Sigmoid colon (tissue), 4 donors: ENCODE measurements around the gene PEAK1.

Experiments
- POLR2AphosphoS5 ChIP-seq, 4 donors: sonication (generic); formaldehyde crosslinking; IDR thresholded peaks; one replicate each; pipeline ENCODE4 v1.6.1; 2017; ENCODE audit warnings: antibody characterized with exemption in 4 of 4
- TF ChIP-seq, protein P1 (sequence below), 4 experiments: fragments of 450-650 bp in 3 of 4; fragments of 200-600 bp in 1 of 4; IDR thresholded peaks; one replicate each; pipeline ENCODE4 v1.5.1; 2016 to 2019; ENCODE audit warnings: antibody characterized with exemption in 4 of 4, mild to moderate bottlenecking in 3 of 4, moderate library complexity in 2 of 4

DNA sequence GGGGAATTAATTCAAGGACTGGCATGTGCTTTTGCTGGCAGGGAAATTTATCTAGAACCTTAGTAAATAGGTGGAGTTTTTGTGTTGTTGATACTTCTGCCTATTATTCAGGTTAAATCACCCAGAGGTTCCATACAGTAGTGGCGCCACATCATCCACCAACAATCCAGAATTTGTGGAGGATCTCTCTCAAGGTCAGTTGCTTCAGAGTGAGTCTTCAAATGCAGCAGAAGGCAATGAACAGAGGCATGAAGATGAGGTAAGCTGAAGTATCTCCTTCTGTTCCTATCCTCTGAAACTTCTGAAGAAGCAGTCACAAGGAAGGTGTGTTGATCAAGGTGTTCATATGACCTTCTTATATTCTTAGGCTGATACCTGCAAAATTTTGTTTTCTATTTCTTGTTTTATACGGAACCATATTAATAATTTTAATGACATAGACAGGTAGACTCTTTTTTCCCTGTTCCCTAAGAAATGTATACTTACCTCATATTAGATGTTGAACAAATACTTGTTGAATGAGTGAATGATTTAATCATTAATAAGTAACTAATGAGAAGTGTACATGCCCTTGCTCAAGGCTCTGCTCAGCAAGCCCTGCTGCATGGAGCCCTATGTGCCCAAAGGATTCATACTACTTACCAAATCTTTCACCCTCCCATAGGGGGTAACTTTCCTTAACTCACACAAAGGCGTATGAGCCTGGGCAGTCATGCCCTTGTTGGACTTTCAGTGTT is 44.4 kb upstream of the PEAK1 start:
- no peak for TF ChIP-seq POLR2AphosphoS5 (IDR thresholded peaks at IDR 0.05)
- TF ChIP-seq, protein P1, sequence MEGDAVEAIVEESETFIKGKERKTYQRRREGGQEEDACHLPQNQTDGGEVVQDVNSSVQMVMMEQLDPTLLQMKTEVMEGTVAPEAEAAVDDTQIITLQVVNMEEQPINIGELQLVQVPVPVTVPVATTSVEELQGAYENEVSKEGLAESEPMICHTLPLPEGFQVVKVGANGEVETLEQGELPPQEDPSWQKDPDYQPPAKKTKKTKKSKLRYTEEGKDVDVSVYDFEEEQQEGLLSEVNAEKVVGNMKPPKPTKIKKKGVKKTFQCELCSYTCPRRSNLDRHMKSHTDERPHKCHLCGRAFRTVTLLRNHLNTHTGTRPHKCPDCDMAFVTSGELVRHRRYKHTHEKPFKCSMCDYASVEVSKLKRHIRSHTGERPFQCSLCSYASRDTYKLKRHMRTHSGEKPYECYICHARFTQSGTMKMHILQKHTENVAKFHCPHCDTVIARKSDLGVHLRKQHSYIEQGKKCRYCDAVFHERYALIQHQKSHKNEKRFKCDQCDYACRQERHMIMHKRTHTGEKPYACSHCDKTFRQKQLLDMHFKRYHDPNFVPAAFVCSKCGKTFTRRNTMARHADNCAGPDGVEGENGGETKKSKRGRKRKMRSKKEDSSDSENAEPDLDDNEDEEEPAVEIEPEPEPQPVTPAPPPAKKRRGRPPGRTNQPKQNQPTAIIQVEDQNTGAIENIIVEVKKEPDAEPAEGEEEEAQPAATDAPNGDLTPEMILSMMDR (IDR thresholded peaks at IDR 0.05): no peak
